HCT116 (cell line): ENCODE data around the gene TMEM100. TPM values are rescaled to one million over a fixed set of nuclear protein-coding genes. Genes with fewer than 3 reads are reported as not detected.

Experiments used
- ATAC-seq: fragments of 200-7000 bp; cut with Tn5 transposase; 2 replicates; pipeline ENCODE4 v1.9.1; 2020; ENCODE audit warnings: mild to moderate bottlenecking, moderate library complexity
- BruUV-seq: library from RNA; stranded (reverse); fragments of 400-500 nt; replicated peaks from 2 replicates; lab custom pipeline; 2021; lab: Mats Ljungman, UMichigan
- CTCF ChIA-PET: fragments of 300-600 bp; sonication (Branson Sonifier 250); formaldehyde crosslinking; loops from one replicate; lab custom pipeline; 2021; ENCODE audit warnings: antibody characterized with exemption; lab: Charles Lee
- POLR2A ChIA-PET: fragments of 300-600, 350-600 bp; sonication (Branson Sonifier 250); formaldehyde crosslinking; loops from one replicate; lab custom pipeline; 2021; ENCODE audit warnings: antibody characterized with exemption; lab: Charles Lee
- RAD21 ChIA-PET, 2 experiments: fragments of 300-600 bp; sonication (Branson Sonifier 250); formaldehyde crosslinking; loops; one replicate each; lab custom pipeline; 2023; ENCODE audit warnings: low total read pairs in 2 of 2; ENCODE audit not compliant: uncharacterized antibody in 2 of 2, unreplicated experiment in 2 of 2, low non-redundant PET in 1 of 2; lab: Charles Lee
- DNase-seq: peaks from one replicate; pipeline ENCODE4 v3.0.0-alpha.2; 2010; ENCODE audit warnings: low read depth, low spot score
- H2AFZ ChIP-seq: fragments of 200-600 bp; shearing (Covaris generic), sonication (generic); 2 replicates; pipeline ENCODE4 v1.6.1; 2017; ENCODE audit warnings: low read depth, mixed run types, mixed read lengths, antibody characterized with exemption, low read length; ENCODE audit not compliant: poor library complexity, severe bottlenecking
- H3K27ac ChIP-seq: 2 replicates; pipeline ENCODE4 v1.5.1; 2012; ENCODE audit warnings: low read depth, low read length
- H3K27me3 ChIP-seq: fragments of 200-600 bp; sonication (generic); 2 replicates; pipeline ENCODE4 v1.6.1; 2016; ENCODE audit warnings: mixed run types, low read length, mixed read lengths; ENCODE audit not compliant: insufficient read depth
- H3K36me3 ChIP-seq, 2 experiments: fragments of 200-500 bp in 1 of 2; fragments of 200-600 bp in 1 of 2; sonication (Bioruptor generic) in 1 of 2; sonication (generic) in 1 of 2; 2 replicates each; pipeline versions ENCODE4 v1.5.1 to v1.6.1; 2014 to 2016; ENCODE audit warnings: low read length in 2 of 2, inconsistent platforms in 1 of 2, mixed read lengths in 1 of 2, mixed run types in 1 of 2; ENCODE audit not compliant: insufficient read depth in 2 of 2, control insufficient read depth in 1 of 2
- H3K4me1 ChIP-seq, 2 experiments: fragments of 200-600 bp in 1 of 2; sonication (generic) in 1 of 2; 2 replicates each; pipeline versions ENCODE4 v1.5.1 to v1.6.1; 2012 to 2017; ENCODE audit warnings: low read length in 2 of 2, inconsistent platforms in 1 of 2, mild to moderate bottlenecking in 1 of 2, mixed read lengths in 1 of 2, mixed run types in 1 of 2, moderate library complexity in 1 of 2; ENCODE audit not compliant: insufficient read depth in 2 of 2, control insufficient read depth in 1 of 2
- H3K4me2 ChIP-seq: fragments of 200-600 bp; sonication (generic); 2 replicates; pipeline ENCODE4 v1.6.1; 2017; ENCODE audit warnings: mixed run types, low read length, mixed read lengths
- H3K4me3 ChIP-seq, 2 experiments: fragments of 200-600 bp in 1 of 2; sonication (generic) in 1 of 2; replicated peaks in 1 of 2; 2 replicates each; pipeline ENCODE4 v1.5.1; 2011 to 2016; ENCODE audit warnings: low read length in 2 of 2, control low read depth in 1 of 2, low read depth in 1 of 2, mild to moderate bottlenecking in 1 of 2, mixed read lengths in 1 of 2, mixed run types in 1 of 2
- H3K79me2 ChIP-seq: fragments of 200-600 bp; sonication (generic); 2 replicates; pipeline ENCODE4 v1.6.1; 2017; ENCODE audit warnings: mild to moderate bottlenecking, mixed run types, low read length, moderate library complexity, mixed read lengths; ENCODE audit not compliant: insufficient read depth
- H3K9ac ChIP-seq: fragments of 200-600 bp; sonication (generic); 2 replicates; pipeline ENCODE4 v1.6.1; 2016; ENCODE audit warnings: low read length, mixed read lengths
- H3K9me2 ChIP-seq: fragments of 200-600 bp; sonication (generic), shearing (Covaris generic); 2 replicates; pipeline ENCODE4 v1.6.1; 2017; ENCODE audit warnings: mixed run types, mild to moderate bottlenecking, moderate library complexity; ENCODE audit not compliant: insufficient read depth
- H3K9me3 ChIP-seq, 2 experiments: fragments of 200-500 bp in 1 of 2; fragments of 200-600 bp in 1 of 2; sonication (Bioruptor generic) in 1 of 2; sonication (generic) in 1 of 2; 2 replicates each; pipeline ENCODE4 v1.6.1; 2014 to 2017; ENCODE audit warnings: low read length in 2 of 2, mixed read lengths in 2 of 2, inconsistent platforms in 1 of 2, low read depth in 1 of 2, mild to moderate bottlenecking in 1 of 2, mixed run types in 1 of 2, moderate library complexity in 1 of 2; ENCODE audit not compliant: control insufficient read depth in 1 of 2, insufficient read depth in 1 of 2
- H4K20me1 ChIP-seq: fragments of 200-600 bp; sonication (generic), shearing (Covaris generic); 2 replicates; pipeline ENCODE4 v1.6.1; 2017; ENCODE audit warnings: mixed run types, mild to moderate bottlenecking, moderate library complexity; ENCODE audit not compliant: insufficient read depth
- CTCF ChIP-seq, 3 experiments: fragments of 200-600 bp in 1 of 3; sonication (generic) in 1 of 3; IDR thresholded peaks in 2 of 3; conservative IDR thresholded peaks in 1 of 3; 2 replicates each; pipeline ENCODE4 v1.5.1; 2012 to 2017; ENCODE audit warnings: low read depth in 2 of 3, low read length in 2 of 3, antibody characterized with exemption in 1 of 3, borderline replicate concordance in 1 of 3, control low read depth in 1 of 3, mild to moderate bottlenecking in 1 of 3, mixed read lengths in 1 of 3, mixed run types in 1 of 3, moderate library complexity in 1 of 3; ENCODE audit not compliant: insufficient read depth in 1 of 3
- ELF1 ChIP-seq: IDR thresholded peaks from 2 replicates; pipeline ENCODE4 v1.6.1; 2012; ENCODE audit warnings: low read depth, borderline replicate concordance
- POLR2AphosphoS5 ChIP-seq: IDR thresholded peaks from 2 replicates; pipeline ENCODE4 v1.6.1; 2011; ENCODE audit warnings: mild to moderate bottlenecking, low read depth, low read length, moderate library complexity
- TCF7L2 ChIP-seq: IDR thresholded peaks from 2 replicates; pipeline ENCODE4 v1.7.0; 2011; ENCODE audit warnings: borderline replicate concordance, inconsistent platforms; ENCODE audit not compliant: insufficient read depth, insufficient read length; ENCODE audit errors: extremely low read depth
- ZBTB33 ChIP-seq: IDR thresholded peaks from 2 replicates; pipeline ENCODE4 v1.6.1; 2011; ENCODE audit warnings: mild to moderate bottlenecking, low read length, moderate library complexity; ENCODE audit not compliant: insufficient replicate concordance; ENCODE audit errors: extremely low read depth
- ZFX ChIP-seq: fragments of 450-650 bp; IDR thresholded peaks from 2 replicates; pipeline ENCODE4 v1.6.1; 2017
- intact Hi-C: fragments of 100-400 bp; cut with micrococcal nuclease; formaldehyde crosslinking; loops from 2 replicates; pipeline ENCODE4 v1.10.0; 2022
- total RNA-seq: library from RNA; stranded (reverse); gene quantifications from one replicate; pipeline ENCODE4 v1.2.1, GENCODE V29; 2021; ENCODE audit not compliant: unreplicated experiment

The TMEM100 gene
- total RNA-seq, 1 experiment from 2014 or later = not detected

DNA sequence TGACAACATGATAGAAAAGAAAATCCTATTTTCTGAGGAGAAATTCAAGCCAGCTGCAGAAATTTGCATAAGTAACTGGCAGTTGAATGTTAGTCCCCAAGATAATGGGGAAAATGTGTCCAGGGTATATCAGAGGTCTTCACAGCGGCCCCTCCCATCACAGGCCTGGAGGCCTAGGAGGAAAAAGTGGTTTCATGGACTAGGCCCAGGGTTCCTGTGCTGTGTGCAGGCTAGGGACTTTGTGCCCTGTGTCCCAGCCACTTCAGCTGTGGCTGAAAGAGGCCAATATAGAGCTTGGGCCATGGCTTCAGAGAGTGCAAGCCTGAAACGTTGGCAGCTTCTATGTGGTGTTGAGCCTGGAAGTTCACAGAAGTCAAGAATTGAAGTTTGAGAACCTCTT is 35.6 kb downstream of the TMEM100 start:
- POLR2A ChIA-PET = no interaction called here
- no TSS peak for BruUV-seq
- TF ChIP-seq ZBTB33 (no peak), POLR2AphosphoS5 (no peak), ZFX (no peak), TCF7L2 (no peak), CTCF (IDR thresholded peaks at IDR 0.05 in 2 of 3, conservative IDR thresholded peaks at IDR 0.05 in 1 of 3; ENCODE audit: borderline replicate concordance in 1 of 3, insufficient read depth in 1 of 3, low read depth in 2 of 3, low read length in 2 of 3) (no peak), ELF1 (no peak)
- RAD21 ChIA-PET = no interaction called here
- Histone ChIP-seq H3K36me3 (no peaks in the 10 kb centered on the region), H3K79me2 (no peaks in the 10 kb centered on the region), H3K9me3 (no peaks in the 10 kb centered on the region), H3K27me3 (peaks cover 57% of the 10 kb centered on the region), H3K4me3 (no peak overlapping the region), H3K4me2 (no peak overlapping the region), H3K27ac (no peak overlapping the region), H3K9ac (no peak overlapping the region), H3K9me2 (no peaks in the 10 kb centered on the region), H4K20me1 (no peaks in the 10 kb centered on the region), H2AFZ (no peak overlapping the region), H3K4me1 (no peaks in the 10 kb centered on the region)
- ATAC-seq (no peak), DNase-seq (no peak)
- CTCF ChIA-PET = interaction anchor here (1.1 kb wide), 1 partner anchor 55 kb away, joined by 4 read pairs; no protein-coding TSS in a partner anchor
- intact Hi-C loops = no loop called here
